DOHH2 (cell line): Measurements from ENCODE around the gene ARHGEF4.

Experiments used
- CTCF ChIP-seq: fragments of 200-600 bp; sonication (generic); IDR thresholded peaks from one replicate; pipeline ENCODE4 v1.5.1; 2014; ENCODE audit warnings: antibody characterized with exemption, mild to moderate bottlenecking, low read depth, low read length; ENCODE audit not compliant: poor library complexity, severe bottlenecking
- EZH2phosphoT487 ChIP-seq: fragments of 200-600 bp; sonication (generic); IDR thresholded peaks from 2 replicates; pipeline ENCODE4 v1.6.1; 2017; ENCODE audit warnings: borderline replicate concordance, mild to moderate bottlenecking, antibody characterized with exemption, low read length, moderate library complexity, mixed read lengths

GRCh38 chr2:130878316-130878715 lies 41.6 kb downstream of the ARHGEF4 start:
- no peak for TF ChIP-seq CTCF
- TF ChIP-seq EZH2phosphoT487: no peak
